Measurements from ENCODE around the gene LRRC28. TPM values are rescaled to one million over a fixed set of nuclear protein-coding genes. Genes with fewer than 3 reads are reported as not detected.

The LRRC28 gene
- total and polyA plus RNA-seq, 2 donors: 14.3 to 34.7 TPM

DNA sequence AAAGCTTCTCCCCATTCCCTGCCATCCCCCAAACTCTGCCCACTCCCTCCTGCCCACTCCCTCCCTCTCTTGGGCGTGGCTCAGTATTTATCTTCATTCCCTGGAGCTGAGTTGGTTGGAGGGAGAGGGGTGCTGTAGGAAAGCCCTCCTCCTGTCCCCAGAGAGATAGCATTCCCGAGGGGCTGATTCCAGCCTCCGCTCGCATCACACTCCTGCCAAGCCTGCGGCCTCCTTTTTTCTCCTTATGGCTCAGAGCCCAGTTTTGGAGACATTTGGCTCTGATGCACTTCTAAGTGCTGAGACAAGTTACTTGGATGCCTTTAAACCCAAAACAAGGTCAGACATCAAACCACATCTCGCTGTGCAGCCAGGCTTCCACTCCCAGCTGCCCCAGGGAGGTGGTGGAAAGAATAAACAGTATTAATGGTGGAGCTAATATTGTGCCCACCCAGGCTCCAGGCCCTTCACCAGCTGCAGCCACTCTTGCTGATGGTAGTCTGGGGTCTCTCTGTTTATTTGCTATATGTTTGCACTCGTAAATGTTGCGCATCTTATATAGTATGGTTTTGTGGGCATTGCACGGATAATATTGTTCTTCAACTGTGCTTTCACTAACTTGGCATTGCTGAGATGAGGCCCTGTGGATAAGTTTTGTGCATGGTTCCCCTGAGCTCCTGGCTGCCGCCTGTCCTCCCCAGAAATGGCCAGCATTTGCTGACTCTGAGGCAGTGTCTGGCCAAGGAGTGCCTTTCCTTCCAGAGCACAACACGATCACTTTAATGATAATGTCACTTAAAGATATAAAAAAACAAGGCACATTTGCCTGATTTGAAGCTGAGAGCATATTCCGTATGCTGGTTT, 157.2 kb downstream of the LRRC28 start:
- H3K27ac ChIP-seq (ENCODE audit: low read depth): no peak overlapping the region
- no peak for DNase-seq (ENCODE audit: extremely low spot score)
- WGBS: 27% methylated on average over 12 of the region's 12 CpGs

DNA sequence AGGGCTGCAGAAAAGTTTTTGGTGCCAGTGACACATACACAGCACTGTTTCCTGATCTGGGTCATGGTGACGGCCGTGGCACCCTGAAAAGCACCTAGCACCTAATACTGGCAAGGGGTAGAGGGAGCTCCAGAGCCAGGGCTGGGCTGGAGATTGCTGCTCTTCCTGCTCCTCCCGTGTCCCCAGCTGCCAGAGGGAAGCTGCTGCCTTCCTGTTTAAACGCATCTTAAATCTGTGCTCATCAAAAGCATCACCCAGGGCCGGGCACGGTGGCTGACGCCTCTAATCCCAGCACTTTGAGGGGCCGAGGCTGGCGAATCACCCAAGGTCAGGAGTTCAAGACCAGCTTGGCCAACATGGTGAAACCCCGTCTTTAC, 157.8 kb downstream of the LRRC28 start:
- Histone ChIP-seq H3K27ac (ENCODE audit: low read depth) (no peak overlapping the region), H3K4me1 (ENCODE audit: insufficient read depth) (no peaks in the 10 kb centered on the region), H3K36me3 (ENCODE audit: insufficient read depth) (no peaks in the 10 kb centered on the region), H3K4me3 (ENCODE audit: low read depth, low read length) (no peak overlapping the region)
- 9% methylated on average over 10 of the region's 10 CpGs for WGBS
- DNase-seq (ENCODE audit: extremely low spot score): no peak

More for the DNA sequence above, 157.2 kb downstream of the LRRC28 start:
- Histone ChIP-seq H3K4me1 (ENCODE audit: insufficient read depth) (no peaks in the 10 kb centered on the region), H3K36me3 (ENCODE audit: insufficient read depth) (no peaks in the 10 kb centered on the region), H3K4me3 (ENCODE audit: low read depth, low read length) (no peak overlapping the region)

DNA sequence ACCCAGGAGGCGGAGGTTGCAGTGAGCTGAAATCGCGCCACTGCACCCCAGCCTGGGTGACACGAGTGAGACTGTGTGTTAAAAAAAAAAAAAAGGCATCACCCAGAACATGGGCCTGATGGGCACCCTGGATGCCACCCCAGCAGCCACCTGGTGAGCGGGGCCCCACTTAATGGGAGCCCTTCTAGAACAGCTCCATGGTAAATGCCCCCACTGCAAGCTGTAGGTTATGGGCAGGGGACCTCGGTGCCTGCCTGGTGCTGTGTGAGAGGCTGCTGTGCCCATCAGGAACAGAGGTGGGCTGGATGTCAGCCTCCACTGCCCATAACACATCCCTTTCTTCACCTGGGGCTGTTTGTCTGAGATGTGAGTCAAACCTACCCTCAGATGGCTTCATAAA, 158.3 kb downstream of the LRRC28 start:
- Histone ChIP-seq H3K27ac (ENCODE audit: low read depth) (no peak overlapping the region), H3K4me1 (ENCODE audit: insufficient read depth) (no peaks in the 10 kb centered on the region), H3K4me3 (ENCODE audit: low read depth, low read length) (no peak overlapping the region), H3K36me3 (ENCODE audit: insufficient read depth) (no peaks in the 10 kb centered on the region)
- no peak for DNase-seq (ENCODE audit: extremely low spot score)
- WGBS: 92% methylated on average over 6 of the region's 6 CpGs

DNA sequence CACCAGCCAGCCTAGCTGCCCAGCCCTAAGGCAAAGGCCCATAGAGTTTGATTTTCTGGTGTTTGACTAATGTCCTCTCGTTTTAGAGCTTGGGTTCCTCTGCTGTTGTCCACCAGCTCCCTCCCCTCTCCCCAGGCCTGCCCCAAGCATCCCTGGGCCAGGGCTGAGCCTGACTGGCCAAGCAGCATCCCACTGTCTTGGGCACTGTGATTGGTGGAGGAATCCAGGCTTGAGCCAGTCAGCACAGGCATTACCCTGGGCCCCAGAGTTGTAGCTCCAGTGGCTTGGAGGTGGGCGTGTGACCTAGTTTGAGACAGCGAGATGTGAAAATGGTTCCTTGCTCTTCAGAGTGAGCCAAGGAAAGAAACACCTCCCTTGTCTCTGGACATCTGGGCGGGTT, 159.2 kb downstream of the LRRC28 start:
- WGBS: 91% methylated on average over 4 of the region's 4 CpGs
- no peaks in the 10 kb centered on the region for H3K4me1 ChIP-seq (ENCODE audit: insufficient read depth)
- no peak overlapping the region for H3K4me3 ChIP-seq (ENCODE audit: low read depth, low read length)

DNA sequence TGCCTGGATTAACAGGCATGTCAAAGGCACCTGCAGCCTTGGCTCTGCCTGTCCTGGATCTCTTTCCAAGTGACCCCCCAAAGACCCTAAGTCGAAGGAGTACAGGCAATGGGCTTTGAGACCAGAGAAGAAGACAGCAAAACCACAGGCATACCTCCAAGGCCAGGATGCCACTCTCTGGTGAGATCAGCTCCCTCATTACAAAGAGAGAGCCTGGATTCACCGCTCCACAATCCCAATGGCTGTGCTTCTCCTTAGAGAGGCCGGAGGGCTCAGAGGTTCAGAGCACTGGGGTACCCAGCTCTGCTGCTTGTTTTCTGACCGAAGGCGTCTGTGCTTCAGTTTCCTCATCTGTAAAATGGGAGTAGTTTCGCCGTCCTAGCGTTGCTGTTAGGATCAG, 160.0 kb downstream of the LRRC28 start:
- 98% methylated on average over 8 of the region's 8 CpGs for WGBS
- Histone ChIP-seq H3K27ac (ENCODE audit: low read depth) (no peak overlapping the region), H3K4me1 (ENCODE audit: insufficient read depth) (no peaks in the 10 kb centered on the region), H3K36me3 (ENCODE audit: insufficient read depth) (no peaks in the 10 kb centered on the region), H3K4me3 (ENCODE audit: low read depth, low read length) (no peak overlapping the region)
- DNase-seq (ENCODE audit: extremely low spot score): no peak

More for the DNA sequence above, 159.2 kb downstream of the LRRC28 start:
- H3K27ac ChIP-seq (ENCODE audit: low read depth): no peak overlapping the region
- no peaks in the 10 kb centered on the region for H3K36me3 ChIP-seq (ENCODE audit: insufficient read depth)
- no peak for DNase-seq (ENCODE audit: extremely low spot score)

DNA sequence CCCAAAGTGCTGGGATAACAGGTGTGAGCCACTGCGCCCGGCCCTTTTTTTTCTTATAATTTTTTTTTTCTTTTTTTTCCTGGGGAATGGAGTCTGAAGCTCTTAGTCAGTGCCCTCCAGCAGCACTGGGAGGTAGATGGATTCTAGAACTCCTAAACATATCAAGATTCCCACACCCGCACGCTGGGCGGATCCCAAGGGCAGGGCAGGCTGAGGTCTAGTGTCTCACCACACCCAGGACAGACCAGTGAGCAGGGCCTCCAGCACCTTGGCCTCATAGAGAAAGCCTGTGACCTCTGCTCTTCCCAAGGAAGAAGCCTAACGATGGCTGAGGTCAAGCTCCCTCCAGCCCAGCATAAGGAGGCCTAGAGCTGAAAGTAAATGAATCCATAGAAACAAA, 160.8 kb downstream of the LRRC28 start:
- H3K4me3 ChIP-seq (ENCODE audit: low read depth, low read length): no peak overlapping the region
- H3K4me1 ChIP-seq (ENCODE audit: insufficient read depth): no peaks in the 10 kb centered on the region
- no peak for DNase-seq (ENCODE audit: extremely low spot score)
- no peaks in the 10 kb centered on the region for H3K36me3 ChIP-seq (ENCODE audit: insufficient read depth)
- H3K27ac ChIP-seq (ENCODE audit: low read depth): no peak overlapping the region
- WGBS: 98% methylated on average over 6 of the region's 6 CpGs

DNA sequence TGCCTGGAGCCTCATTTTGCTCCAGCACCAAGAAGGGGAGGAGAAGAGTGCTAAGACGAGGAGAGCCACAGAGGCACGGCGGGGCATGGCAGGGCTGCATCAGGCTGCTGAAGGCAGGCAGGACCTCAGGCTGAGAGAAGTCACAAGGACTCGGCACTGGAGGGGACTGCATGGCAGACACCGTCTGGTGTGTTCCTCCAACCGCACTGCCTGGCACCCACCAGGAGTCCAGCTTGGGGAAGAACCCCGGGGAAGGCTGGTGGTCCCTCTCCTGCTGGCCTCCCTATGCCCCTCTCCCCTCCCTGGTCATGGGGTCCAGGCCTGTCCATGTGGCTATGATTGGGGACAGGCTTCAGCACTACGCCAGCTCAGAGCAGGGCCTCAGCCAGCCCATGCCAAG, 161.3 kb downstream of the LRRC28 start:
- no peaks in the 10 kb centered on the region for H3K36me3 ChIP-seq (ENCODE audit: insufficient read depth)
- no peaks in the 10 kb centered on the region for H3K4me1 ChIP-seq (ENCODE audit: insufficient read depth)
- no peak overlapping the region for H3K4me3 ChIP-seq (ENCODE audit: low read depth, low read length)
- WGBS: 95% methylated on average over 8 of the region's 8 CpGs
- no peak overlapping the region for H3K27ac ChIP-seq (ENCODE audit: low read depth)
- no peak for DNase-seq (ENCODE audit: extremely low spot score)

GRCh38 chr15:99413955-99414754, 162.9 kb downstream of the LRRC28 start:
- no peak overlapping the region for H3K4me3 ChIP-seq (ENCODE audit: low read depth, low read length)
- DNase-seq (ENCODE audit: extremely low spot score): no peak
- 88% methylated on average over 21 of the region's 21 CpGs for WGBS
- no peaks in the 10 kb centered on the region for H3K36me3 ChIP-seq (ENCODE audit: insufficient read depth)
- no peak overlapping the region for H3K27ac ChIP-seq (ENCODE audit: low read depth)
- H3K4me1 ChIP-seq (ENCODE audit: insufficient read depth): no peaks in the 10 kb centered on the region

GRCh38 chr15:99414755-99415731, 163.8 kb downstream of the LRRC28 start:
- no peak for DNase-seq (ENCODE audit: extremely low spot score)
- no peak overlapping the region for H3K27ac ChIP-seq (ENCODE audit: low read depth)
- 88% methylated on average over 25 of the region's 25 CpGs for WGBS

DNA sequence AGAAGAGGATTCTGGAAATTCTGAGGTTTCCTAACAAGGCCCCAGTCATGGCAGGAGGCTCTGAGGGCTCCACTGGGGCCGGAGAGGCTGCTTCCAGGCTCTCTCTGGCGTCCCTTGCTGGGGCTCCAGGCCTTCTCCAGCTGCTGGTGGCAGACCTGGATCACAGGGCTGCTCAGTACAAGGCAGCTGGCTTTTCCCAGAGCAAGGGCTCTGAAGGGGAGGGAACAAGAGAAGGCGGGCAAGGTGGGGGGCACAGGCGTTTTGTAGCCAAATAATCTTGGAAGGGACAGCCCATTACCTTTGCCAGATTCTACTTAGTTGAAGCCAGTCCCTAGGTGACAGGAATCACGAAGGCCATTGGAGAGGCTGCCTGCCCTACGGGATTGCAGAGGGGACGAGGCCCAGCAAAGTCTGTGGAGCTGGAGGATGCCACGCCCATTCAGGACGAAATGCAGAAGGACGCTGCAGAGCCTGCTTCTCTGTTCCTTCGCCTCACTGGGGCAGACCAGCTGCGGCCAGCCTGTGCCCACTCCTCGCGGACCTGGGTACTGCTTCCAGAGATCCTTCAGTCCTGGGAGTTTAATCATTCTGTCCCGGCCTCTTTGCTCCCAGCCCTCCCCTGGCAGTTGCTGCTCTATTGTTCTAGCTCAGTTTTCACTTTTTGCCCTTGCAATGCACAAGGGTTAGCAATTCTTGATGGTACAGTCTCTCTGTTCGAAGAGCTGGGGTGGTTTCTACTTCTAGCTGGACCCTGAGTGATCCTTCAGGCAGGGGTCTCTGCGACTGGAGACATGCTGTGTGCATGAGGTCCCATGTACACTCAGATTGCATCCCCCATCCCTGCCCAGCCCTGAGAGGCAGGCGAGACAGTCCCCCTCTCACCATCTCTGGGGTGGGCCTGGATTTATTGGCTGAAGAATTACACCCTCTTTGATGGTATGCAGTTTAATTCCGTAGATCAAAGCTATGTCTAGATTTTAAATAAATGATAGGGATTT, 165.2 kb downstream of the LRRC28 start:
- H3K4me3 ChIP-seq (ENCODE audit: low read depth, low read length): no peak overlapping the region
- H3K27ac ChIP-seq (ENCODE audit: low read depth): no peak overlapping the region
- no peak for DNase-seq (ENCODE audit: extremely low spot score)
- WGBS: 82% methylated on average over 19 of the region's 19 CpGs
- no peaks in the 10 kb centered on the region for H3K36me3 ChIP-seq (ENCODE audit: insufficient read depth)
- no peaks in the 10 kb centered on the region for H3K4me1 ChIP-seq (ENCODE audit: insufficient read depth)

More at GRCh38 chr15:99414755-99415731, 163.8 kb downstream of the LRRC28 start:
- H3K4me1 ChIP-seq (ENCODE audit: insufficient read depth): no peaks in the 10 kb centered on the region
- H3K4me3 ChIP-seq (ENCODE audit: low read depth, low read length): no peak overlapping the region
- H3K36me3 ChIP-seq (ENCODE audit: insufficient read depth): no peaks in the 10 kb centered on the region

DNA sequence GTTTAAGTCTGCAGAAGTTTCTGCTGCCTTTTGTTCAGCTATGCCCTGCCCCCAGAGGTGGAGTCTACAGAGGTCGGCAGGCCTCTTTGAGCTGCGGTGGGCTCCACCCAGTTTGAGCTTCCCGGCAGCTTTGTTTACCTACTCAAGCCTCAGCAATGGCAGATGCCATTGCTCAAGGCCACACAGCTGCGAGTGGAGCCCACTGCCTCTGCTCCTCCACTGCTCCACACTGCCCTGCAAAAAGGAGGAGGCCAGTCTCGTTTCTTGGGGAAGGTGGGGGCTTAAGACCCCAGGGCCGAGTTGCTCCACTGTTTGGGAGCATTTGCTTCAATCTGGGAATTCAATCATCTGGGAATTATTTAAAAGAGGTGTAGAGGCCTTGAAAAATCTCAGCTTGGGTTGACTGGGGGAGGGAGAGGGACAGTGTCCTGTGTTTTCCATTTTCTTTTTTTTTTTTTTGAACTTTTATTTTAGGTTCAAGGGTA, 169.9 kb downstream of the LRRC28 start:
- Histone ChIP-seq H3K4me3 (ENCODE audit: low read depth, low read length) (no peak overlapping the region), H3K27ac (ENCODE audit: low read depth) (no peak overlapping the region), H3K36me3 (ENCODE audit: insufficient read depth) (no peaks in the 10 kb centered on the region), H3K4me1 (ENCODE audit: insufficient read depth) (no peaks in the 10 kb centered on the region)
- 32% methylated on average over 6 of the region's 6 CpGs for WGBS
- no peak for DNase-seq (ENCODE audit: extremely low spot score)

GRCh38 chr15:99421758-99422157, 170.5 kb downstream of the LRRC28 start:
- Histone ChIP-seq H3K36me3 (ENCODE audit: insufficient read depth) (no peaks in the 10 kb centered on the region), H3K4me1 (ENCODE audit: insufficient read depth) (no peaks in the 10 kb centered on the region), H3K4me3 (ENCODE audit: low read depth, low read length) (no peak overlapping the region), H3K27ac (ENCODE audit: low read depth) (no peak overlapping the region)
- no peak for DNase-seq (ENCODE audit: extremely low spot score)
- WGBS: 96% methylated on average over 1 of the region's 1 CpG

Measured in urinary bladder (tissue), 4 donors.